ENCODE results near the gene TMUB2.

DNA sequence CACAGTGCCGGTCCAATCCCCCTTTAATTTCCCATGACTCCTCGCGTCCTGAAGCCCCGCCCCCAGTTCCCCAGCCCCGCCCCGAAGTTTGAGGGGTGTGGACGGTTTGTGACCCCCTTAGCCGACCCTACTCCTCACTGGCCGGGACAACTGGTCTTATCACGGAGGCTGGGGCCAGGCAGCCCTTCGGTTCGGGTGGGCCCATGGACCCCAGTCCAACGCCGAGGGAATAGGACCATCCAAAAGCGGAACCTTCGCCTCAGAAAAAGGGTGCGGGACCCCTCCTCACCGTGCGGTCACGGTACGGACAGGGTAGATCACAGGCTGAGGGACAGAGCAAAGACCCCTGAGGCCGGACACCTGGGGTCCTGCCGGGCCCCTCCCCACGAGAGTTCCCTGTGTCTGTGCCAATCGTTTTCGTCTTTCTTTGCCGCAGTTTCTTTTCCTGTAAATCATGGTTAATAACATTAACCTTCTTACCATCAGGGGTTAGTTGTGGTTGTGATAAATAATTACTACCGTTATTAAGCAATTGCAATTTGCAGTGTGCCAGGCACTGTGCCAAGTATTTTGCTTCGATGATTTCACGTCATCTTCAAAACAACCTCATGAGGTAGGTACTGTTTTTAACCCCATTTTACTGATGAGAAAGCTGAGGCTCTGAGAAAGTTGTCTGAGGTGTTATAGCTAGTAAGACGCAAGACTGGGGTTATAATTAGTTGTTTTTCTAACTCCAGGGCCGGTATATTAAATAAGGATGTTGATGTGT, 543 bp downstream of the TMUB2 start:
- TF ChIP-seq, protein P1, sequence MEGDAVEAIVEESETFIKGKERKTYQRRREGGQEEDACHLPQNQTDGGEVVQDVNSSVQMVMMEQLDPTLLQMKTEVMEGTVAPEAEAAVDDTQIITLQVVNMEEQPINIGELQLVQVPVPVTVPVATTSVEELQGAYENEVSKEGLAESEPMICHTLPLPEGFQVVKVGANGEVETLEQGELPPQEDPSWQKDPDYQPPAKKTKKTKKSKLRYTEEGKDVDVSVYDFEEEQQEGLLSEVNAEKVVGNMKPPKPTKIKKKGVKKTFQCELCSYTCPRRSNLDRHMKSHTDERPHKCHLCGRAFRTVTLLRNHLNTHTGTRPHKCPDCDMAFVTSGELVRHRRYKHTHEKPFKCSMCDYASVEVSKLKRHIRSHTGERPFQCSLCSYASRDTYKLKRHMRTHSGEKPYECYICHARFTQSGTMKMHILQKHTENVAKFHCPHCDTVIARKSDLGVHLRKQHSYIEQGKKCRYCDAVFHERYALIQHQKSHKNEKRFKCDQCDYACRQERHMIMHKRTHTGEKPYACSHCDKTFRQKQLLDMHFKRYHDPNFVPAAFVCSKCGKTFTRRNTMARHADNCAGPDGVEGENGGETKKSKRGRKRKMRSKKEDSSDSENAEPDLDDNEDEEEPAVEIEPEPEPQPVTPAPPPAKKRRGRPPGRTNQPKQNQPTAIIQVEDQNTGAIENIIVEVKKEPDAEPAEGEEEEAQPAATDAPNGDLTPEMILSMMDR (IDR thresholded peaks at IDR 0.05), result no peak
- no peak for TF ChIP-seq POLR2AphosphoS5 (IDR thresholded peaks at IDR 0.05)
